Activated CD8-positive, alpha-beta memory T cell treated with anti-CD3 and anti-CD28 coated beads, Interleukin-2, amount 50 U/mL, for 24 hours (primary cell): ENCODE results near the gene ROBO1.
"Not testable (repeated sequence)": the region's sequence is repeated elsewhere in the genome, so short reads cannot be mapped to it uniquely, and the experiment has no call there.

Experiments used
- DNase-seq: peaks from one replicate; pipeline ENCODE4 v3.0.0-alpha.2; 2020; ENCODE audit errors: extremely low read depth

The ROBO1 gene

GRCh38 chr3:79767905-79768267 is at the start of gene ROBO1:
ROBO1 (minus strand) TSS chr3:79767998.
- no peak for DNase-seq

DNA sequence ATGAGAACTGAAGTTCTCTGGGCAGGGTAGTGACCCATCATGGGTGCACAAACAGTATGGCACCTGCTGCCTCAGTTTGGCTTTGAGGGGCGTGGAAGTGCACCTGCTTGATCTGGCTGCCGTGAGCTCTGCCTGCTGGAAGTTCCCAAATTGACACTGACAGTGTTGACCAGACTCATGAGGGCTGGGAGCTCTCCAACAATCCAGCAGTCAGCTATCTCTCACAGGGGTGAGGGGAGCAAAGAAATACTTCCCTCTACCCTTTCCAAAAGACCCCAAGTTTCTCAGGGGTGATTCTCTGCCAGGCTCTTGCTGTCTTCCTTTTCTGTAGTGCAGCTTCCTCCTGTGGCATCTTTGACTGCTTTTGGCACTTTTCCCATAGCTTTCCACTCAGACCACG is 49.4 kb upstream of the ROBO1 start:
- no peak for DNase-seq

- DNase-seq = no peak
Observed at GRCh38 chr3:79815478-79815877, 47.7 kb upstream of the ROBO1 start.

DNA sequence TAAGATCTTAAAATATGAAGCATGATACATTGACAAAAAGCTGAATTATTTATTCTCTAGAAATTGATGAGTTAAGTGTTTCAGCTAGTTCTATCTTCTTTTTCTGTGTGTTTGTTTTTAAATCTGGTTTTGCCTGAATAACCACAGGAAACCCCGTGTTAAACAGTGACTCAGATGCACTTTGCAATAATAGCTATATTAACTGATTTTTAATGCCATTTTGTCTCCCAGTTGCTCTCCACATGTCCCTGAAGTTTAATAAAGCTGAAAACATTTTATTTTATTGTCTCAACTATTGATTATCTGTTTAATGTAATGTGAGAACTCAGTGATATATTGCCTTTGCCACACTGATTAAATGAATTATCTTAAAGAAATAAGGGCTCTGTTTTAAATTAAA is 42.8 kb upstream of the ROBO1 start:
- DNase-seq = no peak

GRCh38 chr3:79810092-79810491 is 42.3 kb upstream of the ROBO1 start:
- DNase-seq = no peak

GRCh38 chr3:79809106-79809505 is 41.3 kb upstream of the ROBO1 start:
- DNase-seq = no peak

- no peak for DNase-seq
Observed at GRCh38 chr3:79808515-79808914, 40.7 kb upstream of the ROBO1 start.

- DNase-seq = not testable (repeated sequence)
Observed at GRCh38 chr3:79790177-79790576, 22.4 kb upstream of the ROBO1 start.

DNA sequence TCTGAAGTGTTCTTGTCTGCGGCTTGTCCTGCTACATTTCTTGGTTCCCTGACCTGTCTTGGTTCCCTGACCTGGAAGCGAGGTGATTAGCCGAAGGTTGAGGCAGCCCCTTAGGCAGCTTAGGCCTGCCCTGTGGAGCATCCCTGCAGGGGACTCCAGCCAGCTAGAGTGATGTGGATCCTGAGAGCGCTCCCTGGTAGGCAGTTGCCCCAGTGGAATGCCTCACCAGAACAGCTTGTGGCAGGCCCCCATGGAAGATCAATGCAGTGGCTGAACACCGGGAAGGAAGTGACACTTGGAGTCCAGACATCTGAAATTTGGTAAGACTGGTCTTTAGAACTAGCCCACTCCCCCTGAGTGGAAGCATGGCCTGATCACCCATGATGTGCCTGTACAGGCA is 5.5 kb upstream of the ROBO1 start:
- DNase-seq = no peak

DNA sequence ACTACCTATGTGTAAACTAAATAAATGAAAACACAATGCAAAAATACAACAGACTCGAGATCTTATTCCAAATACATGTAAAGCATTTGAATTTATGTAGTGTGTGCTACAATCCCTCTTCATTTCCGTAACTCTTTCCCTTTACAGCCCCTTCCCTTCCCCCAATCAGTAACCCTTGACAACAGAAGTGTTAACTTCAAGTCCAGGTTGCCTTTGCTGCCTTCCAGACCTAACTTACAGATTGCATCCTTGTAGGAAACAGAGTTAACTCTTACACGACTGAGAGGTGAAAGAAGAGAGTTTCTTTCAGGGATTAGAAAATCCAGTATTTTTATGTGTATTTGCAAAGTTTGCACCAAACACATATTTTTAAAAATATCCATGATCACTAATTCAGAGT is 1.4 kb upstream of the ROBO1 start:
- no peak for DNase-seq

- no peak for DNase-seq
Observed at GRCh38 chr3:79767194-79767904, 449 bp downstream of the ROBO1 start.

DNA sequence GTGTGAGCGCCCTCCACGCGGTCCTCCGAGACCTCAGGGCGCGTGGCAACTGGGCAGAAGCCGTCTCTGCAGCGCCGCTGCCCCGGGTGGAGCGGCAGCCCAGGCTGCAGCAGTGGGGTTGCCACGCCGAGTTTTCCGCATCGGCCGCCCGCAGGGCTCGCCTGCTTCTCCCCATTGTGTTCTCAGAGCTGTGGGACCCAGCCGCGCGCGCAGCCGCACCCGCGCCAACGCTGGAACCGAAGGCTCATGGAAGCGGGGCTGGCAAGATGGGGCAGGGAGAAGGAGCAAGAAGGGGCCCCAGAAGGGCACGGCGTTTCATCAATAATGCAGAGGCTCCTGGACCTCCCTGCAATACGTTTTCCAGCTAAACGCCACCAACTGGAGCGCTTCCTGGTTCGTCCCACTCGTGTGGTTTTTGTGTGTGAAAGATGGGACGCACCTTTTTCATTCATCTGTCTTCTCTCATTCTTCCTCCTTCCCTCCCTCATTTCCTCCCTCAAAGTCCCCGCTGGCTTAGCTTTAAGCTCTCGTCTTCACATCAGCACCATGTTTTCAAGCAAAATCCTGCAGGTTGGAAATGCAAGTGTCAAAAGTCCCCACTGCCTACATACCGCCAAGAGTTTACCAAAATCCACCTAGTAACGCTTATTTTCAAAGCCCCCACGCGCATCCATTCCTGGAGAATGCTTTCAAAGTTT is 1.2 kb downstream of the ROBO1 start:
- no peak for DNase-seq

GRCh38 chr3:79765911-79766310 is 1.9 kb downstream of the ROBO1 start:
- DNase-seq = no peak

DNA sequence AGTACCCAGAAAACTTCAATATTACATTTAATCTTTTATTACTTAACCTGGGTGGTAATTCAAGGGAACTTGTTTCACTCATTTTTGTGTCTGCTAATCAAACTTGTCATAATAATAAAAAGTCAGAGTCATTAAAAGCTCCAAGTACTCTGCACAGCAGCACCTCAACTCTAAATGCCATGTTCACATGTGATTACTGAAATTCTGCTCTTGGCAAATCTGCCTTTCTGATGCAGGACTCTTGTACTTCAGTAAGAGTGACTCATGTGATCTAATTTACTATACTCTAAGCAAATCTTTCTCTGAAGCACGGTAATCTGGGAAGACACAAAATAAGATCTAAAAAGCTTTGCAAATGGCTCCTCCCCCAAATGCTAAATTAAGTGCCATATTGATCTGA is 6.4 kb downstream of the ROBO1 start:
- DNase-seq = no peak

DNA sequence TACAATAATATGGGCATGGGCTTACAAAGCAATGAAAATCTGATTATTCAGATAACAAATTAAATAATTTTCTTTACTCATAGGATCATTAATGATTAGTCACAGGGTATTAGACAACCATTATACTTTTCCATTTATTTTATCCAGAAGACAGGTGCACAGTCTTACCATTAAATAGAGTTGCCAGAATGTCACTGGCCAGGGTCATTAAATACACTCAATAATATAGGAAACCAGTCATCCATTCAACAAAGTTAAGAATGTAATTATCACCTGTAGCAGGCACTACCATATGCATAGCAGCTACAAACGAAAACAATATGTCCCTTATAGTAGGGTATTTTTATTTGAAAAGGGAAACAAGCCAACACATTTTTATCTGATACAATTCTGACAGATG is 16.1 kb downstream of the ROBO1 start:
- DNase-seq = no peak

- no peak for DNase-seq
Observed at GRCh38 chr3:79737530-79737929, 30.3 kb downstream of the ROBO1 start.

- no peak for DNase-seq
Observed at GRCh38 chr3:79729096-79729495, 38.7 kb downstream of the ROBO1 start.

DNA sequence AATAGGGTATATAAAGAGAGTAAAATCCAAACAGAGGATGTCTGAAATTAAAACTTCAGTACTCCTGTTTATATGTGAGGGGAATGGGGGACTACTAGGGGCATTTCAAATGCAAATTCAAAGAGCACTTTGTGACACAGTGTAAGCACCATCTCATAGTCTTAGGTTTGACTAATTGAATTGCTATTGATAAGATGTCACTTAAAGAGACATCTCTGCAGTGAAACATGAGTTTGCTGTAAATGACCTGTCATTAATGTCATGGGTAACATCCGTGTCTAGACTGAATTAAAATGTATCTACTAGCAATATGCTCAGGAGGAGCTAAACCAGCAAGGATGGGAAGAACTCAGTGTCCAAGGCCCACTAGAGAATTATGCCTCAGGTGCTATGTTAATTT is 41.0 kb downstream of the ROBO1 start:
- DNase-seq = no peak

- DNase-seq = no peak
Observed at GRCh38 chr3:79724206-79724605, 43.6 kb downstream of the ROBO1 start.

DNA sequence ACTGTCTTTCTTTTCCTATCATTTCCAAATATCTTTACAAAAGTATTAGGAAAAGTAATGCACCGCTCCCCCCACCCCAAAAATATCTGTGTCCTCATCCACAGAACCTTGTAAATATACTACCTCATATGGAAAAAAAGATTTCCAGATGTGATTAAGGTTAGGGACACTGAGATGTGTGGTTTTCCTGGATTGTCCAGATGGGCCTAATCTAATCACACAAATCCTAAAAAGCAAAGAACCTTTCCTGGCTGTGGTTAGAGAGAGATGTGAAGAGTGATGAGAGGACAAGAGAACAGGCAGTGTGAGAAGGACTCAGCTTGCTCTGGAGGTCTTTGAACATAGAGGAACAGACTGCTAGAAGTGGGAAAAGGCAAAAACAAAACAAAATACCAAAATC is 77.7 kb downstream of the ROBO1 start:
- DNase-seq = no peak

DNA sequence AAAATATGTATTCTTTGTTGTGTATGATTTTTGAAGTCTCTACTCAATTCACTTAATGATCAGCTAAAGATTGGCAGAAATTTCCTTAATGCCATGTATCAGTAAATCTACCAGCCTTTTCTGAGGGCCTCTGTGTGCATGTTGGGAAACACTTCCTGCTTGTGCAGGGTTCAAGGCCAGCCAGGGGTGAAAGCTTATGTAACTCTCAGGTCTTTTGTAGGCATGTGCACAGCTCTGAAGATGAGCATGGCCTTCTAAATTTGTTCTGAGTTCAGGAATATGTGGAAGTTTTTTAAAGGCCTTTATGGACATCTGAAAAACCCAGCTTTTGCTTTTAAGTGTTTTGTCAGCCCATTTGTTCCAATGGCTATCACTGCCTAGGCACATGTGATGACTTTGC is 82.7 kb downstream of the ROBO1 start:
- DNase-seq = no peak

GRCh38 chr3:79684041-79684440 is 83.8 kb downstream of the ROBO1 start:
- no peak for DNase-seq

DNA sequence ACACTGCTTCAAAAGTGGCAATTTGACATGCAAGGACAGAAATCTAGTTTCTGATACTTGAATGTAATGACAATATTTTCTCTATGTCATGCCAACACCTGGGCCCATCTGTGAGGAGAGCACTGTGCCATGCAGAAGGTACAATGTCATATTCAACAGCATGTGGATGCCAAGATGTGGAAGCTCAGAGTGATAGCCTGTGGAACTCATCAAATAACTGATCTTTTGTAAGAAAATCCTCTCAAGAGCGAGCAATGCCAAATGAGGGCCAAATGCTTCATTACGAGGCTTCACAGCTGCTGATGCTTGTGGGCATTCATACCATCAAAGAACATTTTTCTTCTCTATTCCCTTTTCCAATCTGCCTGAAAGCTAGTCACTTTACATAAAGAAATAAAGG is 95.1 kb downstream of the ROBO1 start:
- DNase-seq = no peak

DNA sequence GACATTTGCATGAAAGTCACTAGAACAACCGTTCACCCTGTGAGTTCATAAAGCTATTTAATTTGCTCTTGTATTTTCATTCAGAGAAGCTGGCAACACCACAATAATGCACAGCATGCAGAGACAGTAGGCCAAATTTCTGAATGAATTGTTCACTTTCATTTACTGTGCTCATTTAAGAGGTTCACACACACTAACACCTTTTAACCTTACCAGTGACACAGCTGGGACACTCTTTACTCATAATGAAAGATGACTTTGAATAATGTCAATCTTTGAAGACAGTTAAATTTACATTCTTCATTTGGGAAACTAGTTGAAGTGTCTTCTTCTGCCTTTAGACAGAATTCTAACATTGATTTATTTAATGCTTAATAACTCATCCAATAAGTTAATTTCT is 95.7 kb downstream of the ROBO1 start:
- DNase-seq = no peak
